Epidermal melanocyte (primary cell): ENCODE results near the gene PRDM15.

Experiments used
- DNase-seq: peaks from one replicate; pipeline ENCODE4 v3.0.0; 2011; ENCODE audit warnings: low spot score; ENCODE audit not compliant: insufficient read length

PRDM15 gene

GRCh38 chr21:41887667-41888066, 8.5 kb upstream of the PRDM15 start:
- DNase-seq, result no peak

- no peak for DNase-seq
These were observed 7.2 kb upstream of the PRDM15 start for GRCh38 chr21:41886328-41886727.

- DNase-seq, result no peak
These were observed 6.3 kb upstream of the PRDM15 start for GRCh38 chr21:41885341-41886024.

- no peak for DNase-seq
These were observed 5.4 kb upstream of the PRDM15 start for GRCh38 chr21:41884501-41885030.

GRCh38 chr21:41883582-41883981, 4.4 kb upstream of the PRDM15 start:
- no peak for DNase-seq

- no peak for DNase-seq
These were observed 1.9 kb upstream of the PRDM15 start for GRCh38 chr21:41881051-41881450.

GRCh38 chr21:41880153-41880552, 1.0 kb upstream of the PRDM15 start:
- DNase-seq, result no peak

- peak; percentile 92 for DNase-seq
These were observed 334 bp downstream of the PRDM15 start for GRCh38 chr21:41878831-41879189.

GRCh38 chr21:41877901-41878830, 978 bp downstream of the PRDM15 start:
- peak; percentile 53 for DNase-seq

- DNase-seq, result no peak
These were observed 2.1 kb downstream of the PRDM15 start for GRCh38 chr21:41876928-41877652.

- DNase-seq, result no peak
These were observed 2.7 kb downstream of the PRDM15 start for GRCh38 chr21:41876396-41876795.

- no peak for DNase-seq
These were observed 4.1 kb downstream of the PRDM15 start for GRCh38 chr21:41875086-41875485.

GRCh38 chr21:41874611-41875010, 4.5 kb downstream of the PRDM15 start:
- no peak for DNase-seq

GRCh38 chr21:41873426-41873825, 5.7 kb downstream of the PRDM15 start:
- DNase-seq, result no peak

GRCh38 chr21:41873005-41873404, 6.1 kb downstream of the PRDM15 start:
- DNase-seq, result no peak

- DNase-seq, result no peak
These were observed 7.7 kb downstream of the PRDM15 start for GRCh38 chr21:41871293-41872030.

GRCh38 chr21:41869771-41870170, 9.4 kb downstream of the PRDM15 start:
- no peak for DNase-seq

GRCh38 chr21:41868062-41868710, 11.0 kb downstream of the PRDM15 start:
- DNase-seq, result no peak

GRCh38 chr21:41867313-41867712, 11.8 kb downstream of the PRDM15 start:
- DNase-seq, result no peak

GRCh38 chr21:41866274-41866809, 12.8 kb downstream of the PRDM15 start:
- DNase-seq, result no peak
